K562 (cell line): ENCODE data around the gene CALML6. TPM values are rescaled to one million over a fixed set of nuclear protein-coding genes. Genes with fewer than 3 reads are reported as not detected.

Experiments
- EZH2 ChIP-seq: IDR thresholded peaks from 2 replicates; pipeline ENCODE4 v1.6.1; 2012; ENCODE audit warnings: low read depth, mild to moderate bottlenecking, inconsistent platforms, low read length, borderline replicate concordance
- HCFC1 ChIP-seq: IDR thresholded peaks from 2 replicates; pipeline ENCODE4 v1.6.1; 2012; ENCODE audit warnings: low read depth, low read length, improper control_type of control experiment
- XRCC4 ChIP-seq: IDR thresholded peaks from one replicate; pipeline ENCODE4 v1.6.1; 2011; ENCODE audit not compliant: insufficient read depth, insufficient read length; ENCODE audit errors: extremely low read depth
- ZNF12 ChIP-seq: sonication (generic); formaldehyde crosslinking; IDR thresholded peaks from 2 replicates; pipeline ENCODE4 v1.4.0; 2020; ENCODE audit warnings: mild to moderate bottlenecking, missing genetic modification reagents
- ZNF3 ChIP-seq: fragments of 250-450 bp; sonication (Bioruptor Pico); IDR thresholded peaks from 2 replicates; pipeline ENCODE4 v1.5.0; 2021; ENCODE audit warnings: mild to moderate bottlenecking, moderate library complexity
- polyA plus RNA-seq, 8 experiments: library from polyadenylated mRNA; depleted of rRNA in 4 of 8; stranded (reverse) in 5 of 8; unstranded in 3 of 8; fragments of >200 nt; fragmentation: Nextera tagmentation in 2 of 8; fragmentation: Illumina TruSeq in 1 of 8; extraction: Ambion mirVana in 2 of 8; extraction: Trizol in 1 of 8; gene quantifications; 2 replicates each; pipeline versions ENCODE4 v1.2.1 to v1.2.3, GENCODE V29; 2011 to 2014; ENCODE audit warnings: inconsistent platforms in 1 of 8, missing spikeins in 1 of 8
- total RNA-seq, 7 experiments: library from RNA; depleted of rRNA in 6 of 7; stranded (reverse); fragments of >200 nt in 6 of 7; fragmentation: Illumina TruSeq in 2 of 7; extraction: Trizol in 2 of 7; gene quantifications; 2 replicates each; pipeline versions ENCODE4 v1.2.1 to v1.2.3, GENCODE V29; 2011 to 2021; ENCODE audit warnings: low replicate concordance in 1 of 7
- TF ChIP-seq, protein P1 (sequence below): sonication (generic); formaldehyde crosslinking; IDR thresholded peaks from 2 replicates; pipeline ENCODE4 v1.8.0; 2022; ENCODE audit warnings: missing genetic modification reagents, mild to moderate bottlenecking, borderline replicate concordance
- TF ChIP-seq, protein P2 (sequence below): fragments of 250-450 bp; sonication (Bioruptor Pico); IDR thresholded peaks from 2 replicates; pipeline ENCODE4 v1.5.0; 2022; ENCODE audit warnings: mild to moderate bottlenecking

The CALML6 gene
- total and polyA plus RNA-seq, 9 of the 15 experiments (the other 6 are each of a cell fraction or from before 2014, with no cell fraction given) = 0.14 TPM; not detected in 8

DNA sequence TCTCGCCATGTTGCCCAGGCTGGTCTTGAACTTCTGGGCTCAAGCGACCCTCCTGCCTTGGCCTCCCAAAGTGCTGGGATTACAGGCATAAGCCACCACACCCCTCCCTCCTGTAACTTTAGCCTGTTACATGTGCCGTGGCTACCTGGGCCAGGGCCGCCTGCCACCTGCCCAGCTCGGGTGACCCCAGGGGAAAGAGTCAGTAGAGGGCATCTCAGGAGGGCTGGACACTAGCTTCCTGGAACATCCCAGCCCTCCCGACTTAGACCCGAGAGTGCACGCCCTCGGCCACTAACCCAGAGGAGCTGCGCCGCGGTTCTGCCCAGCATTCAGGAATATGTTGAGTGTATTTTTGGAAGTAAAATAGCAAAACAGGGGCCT lies 44.4 kb downstream of the CALML6 start (continued):
- TF ChIP-seq ZNF12 (CRISPR knock-in tag) (no peak), HCFC1 (no peak), ZNF3 (no peak), EZH2 (no peak), XRCC4 (no peak)
- TF ChIP-seq, protein P1, sequence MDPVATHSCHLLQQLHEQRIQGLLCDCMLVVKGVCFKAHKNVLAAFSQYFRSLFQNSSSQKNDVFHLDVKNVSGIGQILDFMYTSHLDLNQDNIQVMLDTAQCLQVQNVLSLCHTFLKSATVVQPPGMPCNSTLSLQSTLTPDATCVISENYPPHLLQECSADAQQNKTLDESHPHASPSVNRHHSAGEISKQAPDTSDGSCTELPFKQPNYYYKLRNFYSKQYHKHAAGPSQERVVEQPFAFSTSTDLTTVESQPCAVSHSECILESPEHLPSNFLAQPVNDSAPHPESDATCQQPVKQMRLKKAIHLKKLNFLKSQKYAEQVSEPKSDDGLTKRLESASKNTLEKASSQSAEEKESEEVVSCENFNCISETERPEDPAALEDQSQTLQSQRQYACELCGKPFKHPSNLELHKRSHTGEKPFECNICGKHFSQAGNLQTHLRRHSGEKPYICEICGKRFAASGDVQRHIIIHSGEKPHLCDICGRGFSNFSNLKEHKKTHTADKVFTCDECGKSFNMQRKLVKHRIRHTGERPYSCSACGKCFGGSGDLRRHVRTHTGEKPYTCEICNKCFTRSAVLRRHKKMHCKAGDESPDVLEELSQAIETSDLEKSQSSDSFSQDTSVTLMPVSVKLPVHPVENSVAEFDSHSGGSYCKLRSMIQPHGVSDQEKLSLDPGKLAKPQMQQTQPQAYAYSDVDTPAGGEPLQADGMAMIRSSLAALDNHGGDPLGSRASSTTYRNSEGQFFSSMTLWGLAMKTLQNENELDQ (CRISPR knock-in tag) = no peak
- TF ChIP-seq, protein P2, sequence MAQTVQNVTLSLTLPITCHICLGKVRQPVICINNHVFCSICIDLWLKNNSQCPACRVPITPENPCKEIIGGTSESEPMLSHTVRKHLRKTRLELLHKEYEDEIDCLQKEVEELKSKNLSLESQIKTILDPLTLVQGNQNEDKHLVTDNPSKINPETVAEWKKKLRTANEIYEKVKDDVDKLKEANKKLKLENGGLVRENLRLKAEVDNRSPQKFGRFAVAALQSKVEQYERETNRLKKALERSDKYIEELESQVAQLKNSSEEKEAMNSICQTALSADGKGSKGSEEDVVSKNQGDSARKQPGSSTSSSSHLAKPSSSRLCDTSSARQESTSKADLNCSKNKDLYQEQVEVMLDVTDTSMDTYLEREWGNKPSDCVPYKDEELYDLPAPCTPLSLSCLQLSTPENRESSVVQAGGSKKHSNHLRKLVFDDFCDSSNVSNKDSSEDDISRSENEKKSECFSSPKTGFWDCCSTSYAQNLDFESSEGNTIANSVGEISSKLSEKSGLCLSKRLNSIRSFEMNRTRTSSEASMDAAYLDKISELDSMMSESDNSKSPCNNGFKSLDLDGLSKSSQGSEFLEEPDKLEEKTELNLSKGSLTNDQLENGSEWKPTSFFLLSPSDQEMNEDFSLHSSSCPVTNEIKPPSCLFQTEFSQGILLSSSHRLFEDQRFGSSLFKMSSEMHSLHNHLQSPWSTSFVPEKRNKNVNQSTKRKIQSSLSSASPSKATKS (CRISPR knock-in tag) = no peak
